ENCODE data around the gene BRCC3.

- no peak for TF ChIP-seq CTCF (IDR thresholded peaks at IDR 0.05; ENCODE audit: low read length)
- no peak for TF ChIP-seq EZH2 (optimal IDR thresholded peaks at IDR 0.05; ENCODE audit: low read depth, low read length)
Measured at GRCh38 chrX:155144926-155145325, 73.6 kb downstream of the BRCC3 start.

Measured in MM.1S (cell line).